ENCODE measurements around the gene GOLGA5.
"Not testable (repeated sequence)": the region's sequence is repeated elsewhere in the genome, so short reads cannot be mapped to it uniquely, and the experiment has no call there.

The GOLGA5 gene

DNA sequence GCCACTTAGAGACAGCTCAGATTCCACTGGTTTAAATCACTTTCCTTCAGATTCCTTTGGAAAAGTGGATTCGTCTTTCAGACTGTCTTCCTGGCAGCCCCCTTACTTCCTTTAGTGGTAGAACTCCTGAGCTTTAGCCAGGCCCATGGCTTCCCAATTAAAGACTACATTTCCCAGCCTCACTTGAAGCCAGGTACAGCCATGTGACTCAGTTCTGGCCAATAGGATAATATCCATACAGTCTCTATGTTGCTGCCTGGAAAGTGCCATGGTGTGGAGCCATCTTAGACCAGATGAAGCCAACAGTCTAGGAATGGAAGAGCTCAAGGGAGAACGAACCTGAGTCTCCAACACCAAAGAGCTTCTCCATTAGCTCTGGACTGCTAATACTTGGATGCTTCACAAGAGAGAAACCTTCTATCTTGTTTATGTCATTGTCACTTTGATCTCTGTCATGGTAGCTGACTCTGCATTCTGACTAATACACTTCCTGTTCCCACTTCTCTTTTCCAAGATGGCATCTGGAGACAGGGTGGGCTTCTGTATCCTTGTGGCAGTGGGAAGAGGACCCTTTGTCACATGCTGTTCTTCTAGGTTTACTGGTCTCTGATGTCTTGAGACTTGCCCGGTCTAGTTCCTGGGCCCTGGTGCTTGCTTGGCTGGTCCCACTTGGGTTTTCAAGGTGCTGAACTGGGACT is 15.1 kb upstream of the GOLGA5 start:
- not testable (repeated sequence) for DNase-seq (ENCODE audit: low read depth)

DNA sequence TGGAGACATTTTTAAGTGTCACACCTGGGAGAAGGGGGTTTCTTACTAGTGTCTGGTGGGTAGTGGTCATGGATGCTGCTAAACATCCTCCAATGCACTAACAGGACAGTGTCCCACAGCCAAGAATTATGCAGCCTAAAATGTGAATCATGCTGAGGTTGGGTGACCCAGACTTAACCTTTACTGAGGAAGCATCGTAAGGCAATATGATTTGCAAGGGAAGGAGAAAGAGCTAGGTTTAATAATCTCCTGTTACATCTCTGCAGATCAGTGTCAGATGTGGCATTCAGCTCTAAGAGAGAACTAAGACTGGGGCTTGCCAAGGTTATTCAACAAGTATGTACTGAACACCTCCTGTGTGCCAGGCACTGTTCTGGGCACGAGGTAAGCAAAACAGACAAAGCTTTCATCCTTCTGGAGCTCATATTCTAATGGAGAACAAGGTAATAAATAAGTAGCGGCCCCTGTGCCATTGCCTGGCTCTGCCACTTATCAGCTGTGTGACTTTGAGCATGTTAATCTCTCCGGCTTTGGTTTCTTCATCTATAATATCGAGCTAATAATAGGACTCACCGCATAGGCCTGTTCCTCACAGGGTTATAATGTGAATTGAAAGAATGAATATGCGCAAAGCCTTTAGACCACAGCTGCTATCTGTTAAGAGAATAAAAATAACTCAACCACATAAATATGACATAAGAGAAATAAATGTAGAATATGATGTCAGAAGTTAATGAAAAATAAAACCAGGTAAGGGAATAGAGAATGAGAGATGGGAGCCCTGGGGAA is 13.5 kb upstream of the GOLGA5 start:
- DNase-seq (ENCODE audit: low read depth): no peak

DNA sequence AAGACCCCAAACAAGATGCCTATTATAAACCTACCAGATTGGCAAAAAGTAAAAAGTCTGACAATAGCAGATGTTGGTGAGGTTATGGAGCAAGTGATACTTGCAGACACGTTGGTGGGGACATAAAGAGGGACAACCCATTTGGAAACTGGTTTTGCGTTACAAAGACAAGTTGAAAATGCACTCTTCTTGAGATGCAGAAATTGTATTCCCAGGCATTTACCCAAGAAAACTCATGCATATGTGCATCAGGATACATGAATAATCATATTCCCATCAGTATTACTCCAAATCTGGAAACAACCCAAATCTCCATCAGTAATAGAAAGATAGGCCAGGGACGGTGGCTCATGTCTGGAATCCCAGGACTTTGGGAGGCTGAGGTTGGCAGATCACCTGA is 12.8 kb upstream of the GOLGA5 start:
- DNase-seq (ENCODE audit: low read depth): no peak

DNA sequence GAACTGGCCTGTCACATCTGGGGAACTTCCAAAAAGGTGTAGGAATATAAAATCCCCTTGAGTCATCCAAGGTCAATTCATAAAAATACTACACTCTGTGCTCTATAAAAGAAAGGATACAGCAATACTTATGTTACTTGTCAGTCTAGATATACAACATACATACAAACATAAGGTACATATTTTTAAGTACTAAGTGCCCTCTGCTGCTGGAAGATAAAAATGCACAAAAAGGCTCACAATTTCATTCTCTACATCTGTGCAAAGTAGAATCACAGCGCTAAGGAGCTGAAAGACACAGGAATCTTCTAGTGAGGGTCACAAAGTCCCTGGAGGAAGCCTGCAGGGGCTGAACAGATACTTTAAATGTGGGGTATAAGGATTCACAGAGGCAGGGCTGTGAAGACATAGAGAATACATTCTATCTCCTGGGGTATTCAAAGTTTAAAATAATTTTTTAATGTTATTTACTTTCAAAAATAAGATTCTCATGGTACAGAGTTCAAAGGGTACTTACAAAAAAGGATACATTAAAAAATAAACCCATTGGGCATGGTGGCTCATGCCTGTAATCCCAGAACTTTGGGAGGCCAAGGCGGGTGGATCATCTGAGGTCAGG is 10.2 kb upstream of the GOLGA5 start:
- DNase-seq (ENCODE audit: low read depth): no peak

DNA sequence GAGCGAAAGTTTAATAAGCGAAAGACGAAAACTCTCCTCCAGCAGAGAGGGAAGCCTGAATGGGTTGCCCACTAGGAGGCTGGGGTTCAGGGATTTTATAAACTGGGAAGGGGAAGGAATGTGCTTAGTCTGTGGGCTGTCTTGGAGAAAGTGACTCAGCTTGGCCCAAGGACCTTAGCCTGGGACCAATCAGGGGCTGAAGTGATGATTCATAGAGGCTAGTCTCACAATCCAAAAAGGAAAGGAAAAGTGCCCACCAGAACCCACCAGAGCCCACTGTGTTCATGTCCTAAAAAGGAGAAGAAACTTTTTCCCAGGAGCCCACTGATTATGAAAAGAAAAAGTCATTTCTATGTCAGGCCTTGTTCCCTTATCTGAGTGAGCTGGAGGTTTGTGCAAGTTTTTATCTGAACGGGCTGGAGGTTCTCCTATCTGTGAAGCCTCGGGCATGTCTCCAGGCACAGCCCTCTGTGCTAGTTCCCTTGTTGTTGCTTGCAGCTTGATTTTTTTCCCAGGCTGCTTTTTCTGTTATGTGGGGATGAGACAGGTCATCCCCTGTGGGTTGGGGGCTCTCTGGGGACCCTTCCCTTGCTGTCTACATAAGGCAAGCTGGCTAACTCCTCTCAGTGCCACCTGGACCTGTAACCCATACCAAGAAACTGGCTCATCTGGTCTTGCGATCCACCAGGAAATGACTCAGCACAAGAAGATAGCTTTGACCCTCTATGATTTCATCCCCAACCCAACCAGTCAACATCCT is 8.3 kb upstream of the GOLGA5 start:
- DNase-seq (ENCODE audit: low read depth): no peak

DNA sequence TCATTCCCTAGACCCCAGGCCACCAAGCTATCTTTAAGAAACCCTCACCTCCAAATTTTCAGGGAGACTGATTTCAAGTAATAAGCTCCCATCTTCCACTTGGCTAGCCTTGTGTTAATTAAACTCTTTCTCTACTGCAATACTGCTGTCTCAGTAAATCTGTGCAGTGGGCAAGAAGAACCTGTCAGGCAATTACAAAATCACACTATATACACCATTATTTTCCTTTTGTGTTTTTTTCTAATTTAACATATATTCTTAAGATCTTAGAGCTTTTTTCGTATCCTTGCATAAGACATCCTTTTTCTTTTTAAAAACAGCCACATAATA is 7.7 kb upstream of the GOLGA5 start:
- no peak for DNase-seq (ENCODE audit: low read depth)

DNA sequence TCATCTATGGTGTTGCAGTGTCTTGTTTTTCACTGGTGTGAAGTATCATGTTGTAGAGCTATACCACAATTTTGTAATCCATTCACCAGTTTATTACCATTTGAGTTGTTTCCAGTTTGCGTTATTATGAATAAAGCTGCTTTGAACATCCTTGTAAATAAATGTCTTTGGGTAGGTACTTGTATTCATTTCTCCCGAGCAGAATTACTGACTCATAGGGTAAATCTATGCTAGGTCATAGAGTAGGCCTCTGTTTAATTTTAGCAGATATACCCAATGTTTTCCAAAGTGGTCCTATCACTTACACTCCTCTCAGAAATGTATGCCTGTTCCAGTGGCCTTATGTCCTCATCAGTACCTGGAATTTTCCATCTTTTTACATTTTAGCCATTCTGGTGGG is 6.6 kb upstream of the GOLGA5 start:
- no peak for DNase-seq (ENCODE audit: low read depth)

DNA sequence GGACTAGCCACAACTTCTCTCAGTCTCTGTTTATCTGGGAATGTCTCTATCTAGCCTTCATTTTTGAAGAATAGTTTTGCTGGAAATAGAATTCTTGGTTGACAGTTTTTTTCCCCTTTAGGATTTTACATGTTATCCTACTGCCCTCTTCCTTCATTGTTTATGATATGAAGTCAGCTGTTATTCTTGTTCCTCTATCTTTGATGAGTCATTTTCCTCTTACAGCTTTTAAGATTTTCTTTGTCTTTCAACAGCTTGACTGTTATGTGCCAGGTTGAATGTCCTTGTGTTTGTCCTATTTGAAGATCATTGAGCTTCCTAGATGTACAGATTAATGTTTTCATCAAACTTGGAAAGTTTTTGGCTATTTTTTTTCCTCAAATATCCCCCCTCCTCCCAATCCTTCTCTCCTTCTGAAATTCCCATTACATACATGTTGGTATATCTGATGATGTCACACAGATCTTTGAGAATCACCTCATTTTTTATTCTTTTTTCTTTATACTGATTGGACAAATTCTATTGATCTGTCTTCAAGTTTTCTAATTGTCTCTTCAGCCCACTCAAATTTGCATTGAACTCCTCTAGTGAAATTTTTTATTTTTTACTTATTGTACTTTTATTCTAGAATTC is 4.5 kb upstream of the GOLGA5 start:
- no peak for DNase-seq (ENCODE audit: low read depth)

DNA sequence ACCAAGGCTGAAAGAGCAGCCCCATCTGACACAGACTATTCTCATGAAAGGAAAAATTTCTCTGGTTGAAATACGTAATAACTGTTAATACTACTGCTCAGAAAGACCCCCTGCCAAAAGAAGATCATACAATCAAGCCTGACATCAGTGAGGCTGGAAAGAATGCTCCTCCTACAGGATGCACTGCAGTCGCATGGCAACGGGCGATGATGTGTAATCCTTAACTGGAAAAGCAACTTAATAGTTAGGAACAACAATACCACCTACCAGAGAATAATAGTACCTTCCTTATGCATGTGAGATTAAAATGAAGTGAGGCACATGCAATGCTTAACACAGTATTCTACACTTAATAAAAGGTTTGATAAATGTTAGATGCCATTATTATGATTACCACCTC is 1.2 kb upstream of the GOLGA5 start:
- DNase-seq (ENCODE audit: low read depth): no peak

DNA sequence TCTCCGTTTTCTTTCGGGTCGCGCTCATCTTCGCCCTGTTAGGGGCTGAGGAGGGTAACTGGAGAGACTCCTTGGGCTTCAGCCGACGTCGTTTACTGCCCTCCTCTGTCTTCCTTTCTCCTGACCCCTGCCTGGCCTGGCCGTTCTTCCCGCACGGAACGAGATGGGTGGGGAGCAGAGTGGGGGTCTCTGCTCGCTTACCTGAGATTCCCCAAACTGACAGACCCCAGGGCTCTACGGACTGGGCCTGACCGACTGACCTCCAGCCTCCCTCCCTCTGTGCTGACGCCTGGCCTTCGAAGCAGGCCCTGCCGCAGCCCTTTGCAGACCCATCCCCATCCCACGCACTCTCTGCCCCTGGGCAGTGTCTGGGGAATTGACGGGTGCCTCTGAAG is 439 bp downstream of the GOLGA5 start:
- no peak for DNase-seq (ENCODE audit: low read depth)

DNA sequence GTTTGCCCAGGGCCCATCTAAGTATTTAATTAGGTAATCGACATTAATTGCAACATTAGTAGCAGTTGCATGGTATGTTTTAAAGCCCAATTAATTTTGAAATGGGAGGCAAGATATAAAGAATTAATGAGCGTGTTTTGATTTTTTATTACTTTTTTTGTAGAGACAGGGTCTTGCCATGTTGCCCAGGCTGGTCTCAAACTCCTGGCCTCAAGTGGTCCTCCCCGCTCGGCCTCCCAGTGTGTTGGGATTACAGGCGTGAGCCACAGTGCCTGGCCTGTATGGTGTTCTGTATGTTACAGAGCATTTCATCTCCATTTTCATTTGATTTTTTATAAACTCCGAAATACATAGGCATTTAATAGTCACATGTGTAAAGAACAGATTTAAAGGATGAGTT is 856 bp downstream of the GOLGA5 start:
- no peak for DNase-seq (ENCODE audit: low read depth)

DNA sequence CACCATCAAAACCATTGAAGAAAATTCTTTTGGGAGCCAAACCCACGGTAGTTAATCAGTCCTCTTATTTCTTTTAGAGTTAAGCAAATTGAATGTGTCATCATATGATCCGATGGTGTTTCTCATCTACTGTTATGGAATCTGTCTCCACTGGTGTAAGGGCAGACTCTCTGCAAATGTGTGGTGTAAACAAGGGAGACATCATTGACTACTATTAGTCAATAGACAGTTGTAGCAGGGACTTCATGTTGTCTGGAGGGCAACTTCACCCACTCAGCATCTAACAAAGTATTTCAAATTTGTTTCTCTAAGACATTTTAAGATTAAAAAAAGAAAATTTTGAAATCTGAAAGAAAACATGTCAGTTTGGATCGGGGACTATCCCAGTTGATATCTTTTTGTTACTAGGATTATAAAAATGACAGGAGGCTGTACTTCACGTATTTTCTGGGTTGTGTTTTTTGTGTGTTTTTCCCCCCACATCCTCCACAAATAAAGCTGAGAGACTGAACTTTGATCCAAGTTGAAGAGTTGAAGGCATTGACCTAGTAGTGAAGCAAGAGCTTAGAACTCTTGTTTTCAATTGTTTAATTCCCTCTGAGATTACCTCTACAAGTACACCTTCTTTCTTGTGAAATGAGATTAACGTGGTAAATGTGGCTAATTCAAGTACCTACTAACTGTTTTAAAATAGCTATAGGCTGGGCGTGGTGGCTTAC is 4.0 kb downstream of the GOLGA5 start:
- DNase-seq (ENCODE audit: low read depth): no peak

DNA sequence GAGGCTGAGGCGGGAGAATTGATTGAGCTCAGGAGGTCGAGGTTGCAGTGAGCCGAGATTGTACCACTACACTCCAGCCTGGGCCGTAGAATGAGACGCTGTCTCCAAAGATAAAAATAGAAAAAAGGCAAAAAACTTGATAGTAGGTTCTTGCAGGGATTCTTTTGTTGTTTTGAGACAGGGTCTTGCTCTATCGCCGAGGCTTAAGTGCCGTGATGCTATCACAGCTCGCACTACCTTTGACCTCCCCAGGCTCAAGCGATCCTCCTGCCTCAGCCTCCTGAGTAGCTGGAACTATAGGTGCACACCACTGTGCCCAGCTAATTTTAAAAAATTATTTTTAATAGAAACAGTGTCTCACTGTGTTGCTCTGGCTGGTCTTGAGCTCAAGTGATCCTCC is 4.7 kb downstream of the GOLGA5 start:
- no peak for DNase-seq (ENCODE audit: low read depth)

DNA sequence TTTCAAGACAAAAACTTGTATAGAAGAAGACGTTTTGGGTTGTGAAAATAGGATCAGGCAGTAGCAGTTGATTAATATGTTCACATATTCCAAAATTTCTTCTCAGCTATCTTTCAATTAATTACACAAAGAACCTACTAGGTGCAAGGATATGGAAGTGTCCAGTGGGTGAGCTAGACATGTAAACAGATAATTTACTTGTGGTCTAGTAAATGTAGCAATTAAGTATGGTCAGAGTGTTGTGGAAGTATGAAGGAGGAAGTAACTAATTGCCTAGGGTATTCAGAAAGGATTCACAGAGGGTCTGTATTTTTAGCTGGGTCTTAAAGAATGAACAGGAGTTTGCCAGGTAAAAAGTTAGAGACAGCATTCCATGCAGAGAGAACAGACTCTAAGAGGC is 5.9 kb downstream of the GOLGA5 start:
- no peak for DNase-seq (ENCODE audit: low read depth)

DNA sequence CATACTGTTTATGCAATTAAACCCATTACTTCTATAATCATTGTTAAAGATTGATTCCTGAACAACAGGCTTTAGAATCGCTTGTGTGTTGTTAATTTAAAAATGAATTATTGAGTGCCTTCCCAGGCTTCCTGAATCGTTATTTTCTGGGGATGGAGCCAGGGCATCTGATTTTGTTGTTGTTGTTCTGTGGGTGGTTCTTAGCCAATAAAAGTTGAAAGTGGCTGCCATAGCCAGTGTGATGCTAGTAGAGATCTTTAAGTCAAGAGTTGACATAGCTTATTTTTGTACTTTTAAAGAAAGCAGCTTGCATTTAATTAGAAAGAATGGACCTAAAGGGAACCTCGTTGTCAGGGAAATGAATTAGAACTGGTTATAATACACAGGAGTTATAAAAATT is 6.4 kb downstream of the GOLGA5 start:
- no peak for DNase-seq (ENCODE audit: low read depth)

DNA sequence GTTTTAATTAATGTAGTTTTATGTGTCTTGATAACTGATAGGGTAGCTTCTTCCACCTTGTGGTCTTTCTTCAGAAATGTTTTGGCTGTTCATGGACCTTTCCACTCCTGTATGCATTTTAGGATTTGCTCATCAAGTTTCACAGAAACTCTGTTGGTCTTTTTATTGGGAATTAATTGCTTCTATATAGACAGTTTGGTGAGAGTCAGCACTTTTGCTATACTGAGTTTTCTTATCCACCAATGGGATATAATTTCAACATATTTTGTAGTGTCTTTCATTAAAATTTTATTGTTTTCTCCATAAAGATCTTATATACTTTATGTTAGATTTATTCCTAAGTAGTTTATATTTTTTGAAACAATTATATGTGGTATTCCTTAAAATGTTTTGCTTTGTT is 7.8 kb downstream of the GOLGA5 start:
- DNase-seq (ENCODE audit: low read depth): no peak

DNA sequence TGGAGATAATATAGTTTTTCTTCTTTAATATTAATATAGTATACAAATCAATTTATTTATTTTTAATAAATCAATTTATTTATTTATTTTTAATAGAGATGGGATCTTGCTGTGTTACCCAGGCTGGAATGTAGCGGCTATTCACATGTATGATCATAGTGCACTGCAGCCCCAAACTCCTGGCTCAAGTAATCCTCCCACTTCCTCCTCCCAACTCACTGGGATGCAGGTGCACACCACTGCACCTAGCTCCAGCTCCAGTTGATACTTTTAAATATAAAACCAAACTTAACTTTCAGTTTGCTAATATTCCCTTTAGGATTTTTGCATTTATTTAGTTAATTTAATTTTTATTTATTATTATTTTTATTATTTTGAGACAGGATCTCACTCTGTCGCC is 8.6 kb downstream of the GOLGA5 start:
- DNase-seq (ENCODE audit: low read depth): no peak

DNA sequence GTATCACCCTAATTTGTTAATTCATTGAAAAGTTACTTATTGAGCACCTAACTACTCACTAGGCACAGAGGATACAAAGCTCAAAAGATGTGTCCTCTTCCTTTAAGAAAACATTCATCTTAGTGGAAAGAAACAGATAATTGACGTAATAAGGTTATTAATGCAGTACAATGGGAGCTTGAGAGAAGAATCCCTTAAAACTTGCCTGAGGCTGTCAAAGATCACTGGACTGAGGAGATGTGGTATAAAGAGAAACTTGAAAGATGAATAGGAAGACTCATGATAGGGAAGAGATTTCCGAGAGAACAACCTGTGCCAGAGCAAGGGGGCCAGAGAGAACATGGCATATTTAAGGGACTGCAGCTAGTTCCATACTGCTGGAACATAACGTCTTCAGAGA is 19.1 kb downstream of the GOLGA5 start:
- DNase-seq (ENCODE audit: low read depth): no peak

DNA sequence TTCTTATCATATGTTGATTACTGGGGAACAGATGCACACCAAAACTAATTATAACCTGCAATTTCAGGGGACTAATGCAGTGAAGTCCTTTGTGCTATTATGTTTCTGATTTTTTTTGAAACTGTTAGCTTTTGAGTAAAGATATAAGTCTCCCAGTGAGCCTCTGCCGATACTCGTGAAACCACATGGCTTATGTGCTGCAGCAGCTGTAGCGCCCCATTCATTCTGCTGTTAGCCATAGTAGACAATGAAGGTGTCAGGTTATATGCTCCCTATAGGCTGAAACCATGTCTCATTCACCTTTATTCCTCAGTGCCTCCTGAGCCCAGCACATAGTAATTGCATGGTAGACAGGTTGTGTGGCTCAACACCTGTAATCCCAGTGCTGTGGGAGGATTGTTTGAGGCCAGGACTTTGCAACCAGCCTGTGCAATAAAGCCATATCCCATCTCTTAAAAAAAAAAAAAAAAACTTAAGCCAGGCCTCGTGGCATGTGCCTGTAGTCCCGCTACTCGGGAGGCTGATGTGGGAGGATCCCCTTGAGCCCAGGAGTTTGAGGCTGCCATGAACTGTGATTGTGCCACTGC is 25.0 kb downstream of the GOLGA5 start:
- no peak for DNase-seq (ENCODE audit: low read depth)

DNA sequence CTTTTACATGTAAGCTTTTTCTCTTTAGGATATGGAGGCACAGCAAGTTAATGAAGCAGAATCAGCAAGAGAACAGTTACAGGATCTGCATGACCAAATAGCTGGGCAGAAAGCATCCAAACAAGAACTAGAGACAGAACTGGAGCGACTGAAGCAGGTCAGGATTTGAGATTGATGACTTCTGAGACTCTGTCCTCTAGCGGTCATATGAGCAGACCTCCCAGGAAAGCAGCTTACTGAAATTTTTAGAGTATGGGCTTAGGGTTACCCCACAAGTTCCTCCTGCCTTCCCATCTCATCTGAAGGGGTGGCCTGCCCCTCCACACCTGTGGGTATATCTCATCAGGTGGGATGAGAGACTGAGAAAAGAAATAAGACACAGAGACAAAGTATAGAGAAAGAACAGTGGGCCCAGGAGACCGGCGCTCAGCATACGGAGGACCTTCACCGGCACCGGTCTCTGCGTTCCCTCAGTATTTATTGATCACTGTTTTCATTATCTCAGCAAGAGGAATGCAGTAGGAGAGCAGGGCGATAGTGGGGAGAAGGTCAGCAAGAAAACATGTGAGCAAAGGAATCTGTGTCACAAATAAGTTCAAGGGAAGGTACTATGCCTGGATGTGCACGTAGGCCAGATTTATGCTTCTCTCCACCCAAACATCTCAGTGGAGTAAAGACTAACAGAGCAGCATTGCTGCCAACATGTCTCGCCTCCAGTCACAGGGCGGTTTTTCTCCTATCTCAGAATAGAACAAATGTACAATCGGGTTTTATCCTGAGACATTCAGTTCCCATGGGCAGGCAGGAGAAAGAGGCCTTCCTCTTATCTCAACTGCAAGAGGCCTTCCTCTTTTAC is 25.8 kb downstream of the GOLGA5 start:
- not testable (repeated sequence) for DNase-seq (ENCODE audit: low read depth)

DNA sequence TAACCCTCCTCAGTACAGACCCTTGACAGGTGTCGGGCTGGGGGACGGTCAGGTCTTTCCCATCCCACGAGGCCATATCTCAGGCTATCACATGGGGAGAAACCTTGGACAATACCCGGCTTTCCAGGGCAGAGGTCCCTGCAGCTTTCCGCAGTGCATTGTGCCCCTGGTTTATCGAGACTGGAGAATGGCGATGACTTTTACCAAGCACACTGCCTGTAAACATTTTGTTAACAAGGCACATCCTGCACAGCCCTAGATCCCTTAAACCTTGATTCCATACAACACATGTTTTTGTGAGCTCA is 26.4 kb downstream of the GOLGA5 start:
- not testable (repeated sequence) for DNase-seq (ENCODE audit: low read depth)

Data from activated T-helper 1 cell treated with Interleukin-2 at 50 U/mL for 16 hours (primary cell).